Heart left ventricle (tissue), 16 donors: ENCODE measurements around the gene SMPD3. TPM values are rescaled to one million over a fixed set of nuclear protein-coding genes. Genes with fewer than 3 reads are reported as not detected.

Experiments used
- ATAC-seq, 4 donors: fragments of 200-7000 bp; cut with Tn5 transposase; one replicate each; pipeline ENCODE4 v1.9.1; 2020 to 2022; ENCODE audit warnings: moderate library complexity in 4 of 4, mild to moderate bottlenecking in 3 of 4, moderate number of reproducible peaks in 1 of 4
- DNase-seq, 5 donors: peaks; one replicate each; pipeline ENCODE4 v3.0.0-alpha.2; 2020
- H3K27ac ChIP-seq, 12 donors: fragments of 200-600 bp; sonication (generic) in 4 of 12; one replicate each; pipeline versions ENCODE4 v1.5.0 to v1.8.0; 2016 to 2022; ENCODE audit warnings: mild to moderate bottlenecking in 2 of 12
- H3K27me3 ChIP-seq, 9 donors: fragments of 200-600 bp; sonication (generic) in 2 of 9; one replicate each; pipeline versions ENCODE4 v1.5.1 to v1.8.0; 2016 to 2022; ENCODE audit warnings: mild to moderate bottlenecking in 3 of 9
- H3K36me3 ChIP-seq, 9 donors: fragments of 200-600 bp; sonication (generic) in 2 of 9; one replicate each; pipeline versions ENCODE4 v1.5.0 to v1.8.0; 2018 to 2022; ENCODE audit warnings: mild to moderate bottlenecking in 2 of 9
- H3K4me1 ChIP-seq, 12 donors: fragments of 200-600 bp; sonication (generic) in 4 of 12; one replicate each; pipeline versions ENCODE4 v1.5.0 to v1.8.0; 2016 to 2022; ENCODE audit warnings: mild to moderate bottlenecking in 3 of 12
- H3K4me3 ChIP-seq, 12 donors: fragments of 200-600 bp; sonication (generic) in 4 of 12; one replicate each; pipeline versions ENCODE4 v1.5.0 to v1.8.0; 2017 to 2022; ENCODE audit warnings: mild to moderate bottlenecking in 9 of 12, moderate library complexity in 4 of 12
- H3K9me3 ChIP-seq, 12 donors: fragments of 200-600 bp; sonication (generic) in 4 of 12; one replicate each; pipeline versions ENCODE4 v1.5.0 to v1.8.0; 2016 to 2022; ENCODE audit warnings: mild to moderate bottlenecking in 1 of 12
- POLR2A ChIP-seq, 2 donors: fragments of 450-650 bp; IDR thresholded peaks; one replicate each; pipeline ENCODE4 v1.6.1; 2017; ENCODE audit warnings: antibody characterized with exemption in 2 of 2, mild to moderate bottlenecking in 2 of 2, moderate library complexity in 2 of 2
- WGBS, 4 donors: extraction: QIAGEN DNeasy Blood & Tissue Kit in 2 of 4; methylation state at CpG; one replicate each; pipeline versions ENCODE4 v1.1.5 to v1.1.7; 2013 to 2018; 5-methylcytosine and 5-hydroxymethylcytosine counted together
- intact Hi-C, 10 donors: fragments of 100-400 bp; cut with DNase I; formaldehyde crosslinking; loops; one replicate each; pipeline versions ENCODE4 v1.11.1 to v1.14.2; 2022
- polyA plus RNA-seq, 2 donors: library from polyadenylated mRNA; stranded (reverse); fragments of 200-250 nt; gene quantifications; one replicate each; pipeline ENCODE4 v1.2.3, GENCODE V29; 2013
- total RNA-seq, 9 donors: library from RNA; depleted of rRNA in 2 of 9; stranded (reverse); fragments of >200 nt in 2 of 9; fragmentation: NEBNext Ultra II Directional in 3 of 9; extraction: Animal tissue kit (Norgen Biotek cat#: 25700) in 3 of 9; gene quantifications; one replicate each; pipeline versions ENCODE4 v1.1.0 to v1.2.4, GENCODE V29; 2016 to 2023
- TF ChIP-seq, protein P1 (sequence below), 12 donors: fragments of 200-600 bp; sonication (generic) in 4 of 12; IDR thresholded peaks; one replicate each; pipeline versions ENCODE4 v1.5.0 to v1.8.0; 2018 to 2022; ENCODE audit warnings: antibody characterized with exemption in 12 of 12, mild to moderate bottlenecking in 5 of 12
- donor health status: ischemic (EF 13 %, LVEDD 7.1; RV severe dilation, severe dysfunction).
- donor health status: healthy with polysubstance abuse.
- donor health status: DM: no; HTN: yes; CAD: no.
- donor health status: DM: no; HTN: no; CAD: no.
- donor health status: ischemic (EF 25% LVEDD 6.9; RV normal size, moderate dysfunction).
- donor health status: ischemic (EF 25% LVEDD 5.7; RV mildly dilated, moderate dysfunction).
- donor health status: healthy.
- donor health status: DM: yes; HTN: yes; CAD: no.
- donor health status: ischemic (EF 35%, LVEDD 5.7; RV mildly dilated, moderate dysfunction).
- donor health status: nonischemic (EF 11% LVEDD 7.7; RV severe dilation, severe dysfunction).
- donor health status: DM: yes; HTN: yes; CAD: no.
- donor health status: PGD.
- donor health status: ischemic (EF 29% LVEDD 5.4; RV normal size, mild dysfunction).
- donor health status: nonischemic (EF 23%, LVEDD 6.1; RV moderate dilation, normal function).

The SMPD3 gene
- total and polyA plus RNA-seq, 11 donors: 0.07 to 14.4 (median 0.17) TPM; not detected in 3

DNA sequence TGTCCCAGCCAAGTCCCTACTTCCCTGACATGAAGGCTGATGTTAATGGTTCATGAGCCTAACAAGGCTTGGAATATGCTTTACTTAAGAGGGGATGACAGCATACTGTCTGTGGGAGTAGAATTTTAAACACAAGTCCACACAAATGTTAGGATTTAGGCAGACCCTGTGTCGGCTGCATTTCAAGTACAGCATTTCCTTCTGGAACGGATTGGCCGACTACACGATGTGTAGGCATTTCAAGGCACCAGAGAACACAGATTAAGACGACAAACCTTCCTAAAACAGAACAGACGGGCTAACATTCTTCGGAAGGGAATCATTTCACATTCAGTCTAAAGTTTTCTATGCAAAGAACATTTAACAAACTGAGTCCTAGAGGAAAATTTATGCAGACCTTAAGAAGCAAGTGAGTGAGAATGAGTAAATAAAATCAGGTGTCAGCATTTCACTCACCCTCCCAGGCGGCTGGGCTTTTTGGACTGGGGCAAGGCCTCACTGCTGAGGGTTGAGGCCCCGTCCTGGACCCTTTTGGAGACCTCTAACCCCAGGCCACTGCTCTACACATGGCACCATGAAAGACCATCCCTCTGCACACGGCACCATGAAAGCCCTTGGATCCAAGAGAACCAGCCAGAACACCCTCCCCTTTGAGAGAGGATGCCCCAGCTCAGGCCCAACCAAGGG is 67.5 kb downstream of the SMPD3 start:
- ATAC-seq (no peak), DNase-seq (peak in 1 of 5 donors; percentile 48)
- 87 to 88% (median 88%) methylated on average over 10 of the region's 10 CpGs for WGBS, 4 donors
- TF ChIP-seq POLR2A (IDR thresholded peaks at IDR 0.05): no peak
- TF ChIP-seq, protein P1, sequence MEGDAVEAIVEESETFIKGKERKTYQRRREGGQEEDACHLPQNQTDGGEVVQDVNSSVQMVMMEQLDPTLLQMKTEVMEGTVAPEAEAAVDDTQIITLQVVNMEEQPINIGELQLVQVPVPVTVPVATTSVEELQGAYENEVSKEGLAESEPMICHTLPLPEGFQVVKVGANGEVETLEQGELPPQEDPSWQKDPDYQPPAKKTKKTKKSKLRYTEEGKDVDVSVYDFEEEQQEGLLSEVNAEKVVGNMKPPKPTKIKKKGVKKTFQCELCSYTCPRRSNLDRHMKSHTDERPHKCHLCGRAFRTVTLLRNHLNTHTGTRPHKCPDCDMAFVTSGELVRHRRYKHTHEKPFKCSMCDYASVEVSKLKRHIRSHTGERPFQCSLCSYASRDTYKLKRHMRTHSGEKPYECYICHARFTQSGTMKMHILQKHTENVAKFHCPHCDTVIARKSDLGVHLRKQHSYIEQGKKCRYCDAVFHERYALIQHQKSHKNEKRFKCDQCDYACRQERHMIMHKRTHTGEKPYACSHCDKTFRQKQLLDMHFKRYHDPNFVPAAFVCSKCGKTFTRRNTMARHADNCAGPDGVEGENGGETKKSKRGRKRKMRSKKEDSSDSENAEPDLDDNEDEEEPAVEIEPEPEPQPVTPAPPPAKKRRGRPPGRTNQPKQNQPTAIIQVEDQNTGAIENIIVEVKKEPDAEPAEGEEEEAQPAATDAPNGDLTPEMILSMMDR (IDR thresholded peaks at IDR 0.05): no peak
- H3K27ac ChIP-seq: no peak overlapping the region
- H3K36me3 ChIP-seq: no peaks in the 10 kb centered on the region
- H3K27me3 ChIP-seq: no peaks in the 10 kb centered on the region
- no peaks in the 10 kb centered on the region for H3K9me3 ChIP-seq
- H3K4me3 ChIP-seq: no peak overlapping the region
- no peaks in the 10 kb centered on the region for H3K4me1 ChIP-seq
- intact Hi-C loops: no loop called here

DNA sequence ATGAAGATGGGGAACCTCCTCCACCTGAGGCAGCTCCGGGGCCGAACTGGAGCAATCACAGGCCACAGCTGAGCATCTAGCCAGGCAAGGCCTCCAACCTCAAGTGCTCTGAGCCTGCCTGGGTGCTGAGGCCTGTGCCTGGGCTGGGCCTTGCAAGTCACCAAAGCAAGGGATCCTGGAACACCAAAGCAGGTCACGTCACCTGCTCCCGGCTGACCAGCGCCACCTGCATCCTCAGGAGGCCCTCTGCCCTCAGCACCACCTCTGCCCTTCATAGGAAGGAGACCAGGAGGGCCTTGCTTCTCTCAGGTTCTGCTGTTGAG is 68.0 kb downstream of the SMPD3 start:
- ATAC-seq: no peak
- no peak for TF ChIP-seq POLR2A (IDR thresholded peaks at IDR 0.05)
- TF ChIP-seq, protein P1 (IDR thresholded peaks at IDR 0.05): no peak

DNA sequence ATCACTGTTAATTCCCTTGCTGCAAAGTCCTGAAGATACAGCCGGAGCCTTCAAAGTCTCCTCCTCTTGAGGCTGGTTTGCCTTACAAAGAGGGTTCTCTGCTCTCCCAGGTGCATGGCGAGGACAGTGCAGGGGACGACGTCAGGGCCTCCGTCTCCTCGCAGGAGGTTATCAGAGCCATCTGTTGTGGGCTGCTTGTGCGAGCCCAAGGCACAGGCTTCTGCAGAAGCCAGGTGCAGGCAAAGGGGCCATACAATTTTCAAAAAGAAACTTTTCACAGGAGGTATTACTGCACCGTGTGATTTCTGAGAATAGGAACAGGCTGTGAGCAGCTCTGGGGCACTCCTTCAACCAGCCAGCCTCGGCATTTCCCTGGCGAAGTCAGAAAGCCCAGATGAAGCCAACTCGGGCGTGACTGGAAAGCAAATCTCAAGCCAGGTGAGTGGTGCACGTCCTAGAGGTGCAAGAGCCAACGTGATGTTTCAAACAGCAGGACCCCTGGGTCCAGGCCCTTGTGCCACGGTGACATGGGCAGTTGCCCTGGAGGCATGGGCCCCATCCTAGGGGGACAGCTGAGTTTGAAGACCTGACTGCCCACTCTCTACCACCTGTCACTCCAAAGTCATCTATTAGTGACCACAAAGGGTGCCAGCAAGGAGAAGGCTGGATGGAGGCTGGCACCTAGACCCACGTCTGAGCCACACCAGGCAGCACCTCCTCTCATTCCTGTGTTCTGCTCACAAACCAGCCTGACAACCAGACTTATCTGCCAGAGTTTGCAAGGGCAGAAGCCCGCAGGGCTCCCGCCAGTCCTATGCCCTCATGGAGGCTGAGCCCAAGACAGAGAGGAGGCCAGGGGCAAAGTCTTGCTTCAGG is 68.6 kb downstream of the SMPD3 start:
- DNase-seq (peak in 1 of 5 donors; percentile 42), ATAC-seq (no peak)
- no peak overlapping the region for H3K27ac ChIP-seq
- WGBS, 4 donors: 74 to 84% (median 81%) methylated on average over 15 to 18 of the region's 18 CpGs
- H3K9me3 ChIP-seq: no peaks in the 10 kb centered on the region
- no peak overlapping the region for H3K4me3 ChIP-seq
- TF ChIP-seq POLR2A (IDR thresholded peaks at IDR 0.05): no peak
- TF ChIP-seq, protein P1 (IDR thresholded peaks at IDR 0.05): no peak
- H3K27me3 ChIP-seq: no peaks in the 10 kb centered on the region
- intact Hi-C loops: no loop called here
- no peaks in the 10 kb centered on the region for H3K36me3 ChIP-seq
- H3K4me1 ChIP-seq: no peaks in the 10 kb centered on the region

More for the DNA sequence above, 68.0 kb downstream of the SMPD3 start:
- H3K9me3 ChIP-seq: no peaks in the 10 kb centered on the region
- no peak overlapping the region for H3K4me3 ChIP-seq
- 83 to 96% (median 93%) methylated on average over 4 to 5 of the region's 5 CpGs for WGBS, 4 donors
- intact Hi-C loops: no loop called here
- H3K27ac ChIP-seq: no peak overlapping the region
- no peaks in the 10 kb centered on the region for H3K36me3 ChIP-seq
- no peaks in the 10 kb centered on the region for H3K4me1 ChIP-seq
- DNase-seq: peak in 2 of 5 donors; percentile 9 to 50
- H3K27me3 ChIP-seq: no peaks in the 10 kb centered on the region
